ENCODE measurements around the gene KLKB1. TPM values are rescaled to one million over a fixed set of nuclear protein-coding genes. Genes with fewer than 3 reads are reported as not detected.
"Not testable (repeated sequence)": the region's sequence is repeated elsewhere in the genome, so short reads cannot be mapped to it uniquely, and the experiment has no call there.

Gene KLKB1
- polyA plus RNA-seq, 3 donors from 2014 or later: not detected

DNA sequence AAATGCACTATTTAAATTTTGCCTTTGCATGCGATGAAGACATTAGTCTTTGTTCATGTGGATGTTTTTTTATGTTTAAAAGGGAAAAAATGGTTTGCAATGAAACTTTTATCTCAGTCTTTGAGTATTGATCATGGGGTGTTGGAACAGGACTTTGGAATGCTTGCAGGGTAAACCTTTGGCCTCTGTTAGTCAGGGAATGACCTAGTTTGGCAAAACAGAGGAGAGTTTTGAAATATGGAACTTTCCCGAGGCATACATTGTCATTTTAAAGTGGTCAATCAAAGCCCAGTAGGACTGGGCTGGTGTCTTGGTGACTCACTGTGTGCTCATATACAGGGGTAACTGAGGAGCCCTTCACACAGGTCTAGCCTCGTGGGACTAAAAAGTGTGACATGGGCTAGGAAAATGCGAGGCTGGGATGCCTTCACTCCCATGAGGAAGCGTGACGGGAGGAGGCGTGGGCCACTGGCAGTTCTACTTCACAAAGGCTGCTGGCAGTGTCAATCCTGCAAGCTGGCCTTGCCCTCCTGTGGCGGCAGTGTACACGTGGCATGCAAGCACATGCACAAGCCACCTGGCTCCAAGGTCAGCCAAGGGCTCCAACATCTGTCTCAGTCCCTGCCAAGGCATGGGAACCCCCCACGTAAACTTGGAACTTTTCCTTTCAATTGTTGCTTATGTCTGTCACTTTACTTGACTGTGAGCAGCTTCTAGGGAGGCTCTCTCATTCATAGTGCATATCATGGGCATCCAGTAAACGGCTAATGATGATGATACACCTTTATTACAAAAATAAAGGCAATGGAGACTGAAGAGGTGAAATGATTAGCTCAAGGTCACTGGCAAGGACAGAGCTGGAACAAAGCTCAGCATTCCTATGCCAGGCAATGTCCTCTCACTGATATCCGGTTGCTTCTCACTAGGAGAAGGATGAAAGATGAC, 33.5 kb downstream of the KLKB1 start:
- Mint-ChIP-seq H3K9me3 (peaks cover 0 to 2% (median 0%) of the 10 kb centered on the region in 6 donors), H3K36me3 (peaks cover 5 to 12% (median 9%) of the 10 kb centered on the region in 3 donors), H3K27me3 (ENCODE audit: low read depth in 3 of 3) (peaks cover 0 to 6% (median 5%) of the 10 kb centered on the region in 3 donors), H3K4me1 (no peaks in the 10 kb centered on the region), H3K4me3 (no peak overlapping the region), H3K27ac (no peak overlapping the region)
- no peak for DNase-seq

- Mint-ChIP-seq H3K9me3 (peaks cover 0 to 4% (median 0%) of the 10 kb centered on the region in 6 donors), H3K27me3 (ENCODE audit: low read depth in 3 of 3) (peaks cover 2 to 10% (median 6%) of the 10 kb centered on the region in 3 donors), H3K4me3 (no peak overlapping the region), H3K4me1 (no peaks in the 10 kb centered on the region), H3K27ac (no peak overlapping the region), H3K36me3 (no peaks in the 10 kb centered on the region)
- DNase-seq: no peak
These were observed 37.4 kb downstream of the KLKB1 start for GRCh38 chr4:186264660-186265059.

GRCh38 chr4:186265250-186265649, 37.9 kb downstream of the KLKB1 start:
- H3K9me3 Mint-ChIP-seq, H3K4me3 Mint-ChIP-seq, H3K36me3 Mint-ChIP-seq, H3K27ac Mint-ChIP-seq, H3K4me1 Mint-ChIP-seq, DNase-seq: not testable (repeated sequence)
- peaks cover 2 to 10% (median 6%) of the 10 kb centered on the region in 3 donors for H3K27me3 Mint-ChIP-seq (ENCODE audit: low read depth in 3 of 3)

GRCh38 chr4:186265683-186266652, 38.7 kb downstream of the KLKB1 start, which contains the start of gene F11:
F11 (plus strand) TSS chr4:186266189; CDS start chr4:186267137, 948 bp downstream.
- no peak for DNase-seq
- peaks cover 2 to 10% (median 6%) of the 10 kb centered on the region in 3 donors for H3K27me3 Mint-ChIP-seq (ENCODE audit: low read depth in 3 of 3)
- no peak within 1 kb of the TSS for H3K4me3 Mint-ChIP-seq
- no peaks in the 10 kb centered on the region for H3K36me3 Mint-ChIP-seq
- H3K27ac Mint-ChIP-seq: no peak within 1 kb of the TSS
- H3K9me3 Mint-ChIP-seq: peaks cover 0 to 4% (median 0%) of the 10 kb centered on the region in 6 donors
- H3K4me1 Mint-ChIP-seq: no peaks in the 10 kb centered on the region

DNA sequence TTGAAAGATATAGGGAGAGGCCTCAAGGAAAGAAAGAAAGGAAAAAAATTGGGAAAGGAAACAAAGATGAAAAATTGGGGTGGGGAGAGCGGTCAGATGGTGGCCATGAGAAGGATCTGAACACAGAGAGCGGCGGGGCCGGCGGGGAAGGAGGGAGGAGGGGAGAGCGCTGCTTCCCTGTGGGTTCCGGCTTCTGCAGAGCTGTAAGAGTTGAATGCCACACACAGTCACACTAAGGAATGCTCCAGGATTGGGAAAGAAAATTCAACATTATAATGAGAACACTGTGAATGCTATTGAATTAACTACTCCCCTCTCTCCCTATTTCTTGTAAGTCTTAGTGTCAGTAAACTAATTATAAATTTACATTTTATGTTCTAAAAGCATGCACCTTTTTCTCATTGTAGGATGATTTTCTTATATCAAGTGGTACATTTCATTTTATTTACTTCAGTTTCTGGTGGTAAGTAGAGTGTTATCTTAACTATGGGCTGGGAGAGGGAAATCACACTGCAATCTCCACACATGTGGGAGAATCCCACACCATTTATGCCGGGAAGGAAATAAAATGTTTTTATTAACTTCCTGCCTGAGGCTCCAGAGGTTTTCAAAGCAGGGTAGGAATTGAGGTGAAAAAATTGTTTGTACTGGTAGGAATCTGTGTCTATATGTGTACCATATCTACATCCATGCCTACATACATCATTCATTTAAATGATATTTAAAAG, 39.6 kb downstream of the KLKB1 start:
- Mint-ChIP-seq H3K4me3 (no peak overlapping the region), H3K9me3 (peaks cover 0 to 4% (median 0%) of the 10 kb centered on the region in 6 donors), H3K36me3 (no peaks in the 10 kb centered on the region), H3K27me3 (ENCODE audit: low read depth in 3 of 3) (peaks cover 2 to 10% (median 6%) of the 10 kb centered on the region in 3 donors), H3K4me1 (no peaks in the 10 kb centered on the region), H3K27ac (no peak overlapping the region)
- DNase-seq: no peak

DNA sequence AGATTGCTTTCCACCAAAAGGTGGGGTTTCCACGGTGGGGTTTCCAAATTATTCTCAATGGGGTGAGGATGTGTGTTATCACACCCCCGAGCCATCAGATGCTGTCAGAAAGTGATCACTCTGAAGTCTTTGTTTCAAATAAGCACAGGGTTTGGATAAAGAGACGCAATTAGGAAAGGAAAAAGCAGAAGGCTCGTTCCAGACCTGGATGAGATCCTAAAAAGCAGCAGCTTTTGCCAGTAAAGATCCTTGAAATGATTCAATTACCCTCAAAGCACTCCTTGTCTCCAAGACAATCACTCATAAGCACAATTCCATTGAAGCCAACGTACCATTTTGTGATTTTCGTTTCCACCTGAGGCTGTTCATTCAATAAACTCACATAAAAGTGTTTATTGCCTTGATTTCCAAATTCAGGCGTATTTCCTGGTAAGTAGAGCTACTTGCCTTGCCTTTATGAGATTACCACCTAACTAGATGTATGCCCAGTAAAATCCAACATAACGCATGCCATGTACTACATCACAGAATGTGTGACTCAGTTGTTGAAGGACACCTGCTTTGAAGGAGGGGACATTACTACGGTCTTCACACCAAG, 43.9 kb downstream of the KLKB1 start:
- peaks cover 0 to 2% (median 0%) of the 10 kb centered on the region in 6 donors for H3K9me3 Mint-ChIP-seq
- no peak for DNase-seq
- peaks cover 0 to 7% (median 2%) of the 10 kb centered on the region in 3 donors for H3K27me3 Mint-ChIP-seq (ENCODE audit: low read depth in 3 of 3)
- no peaks in the 10 kb centered on the region for H3K4me1 Mint-ChIP-seq
- no peak overlapping the region for H3K4me3 Mint-ChIP-seq
- no peaks in the 10 kb centered on the region for H3K36me3 Mint-ChIP-seq
- no peak overlapping the region for H3K27ac Mint-ChIP-seq

DNA sequence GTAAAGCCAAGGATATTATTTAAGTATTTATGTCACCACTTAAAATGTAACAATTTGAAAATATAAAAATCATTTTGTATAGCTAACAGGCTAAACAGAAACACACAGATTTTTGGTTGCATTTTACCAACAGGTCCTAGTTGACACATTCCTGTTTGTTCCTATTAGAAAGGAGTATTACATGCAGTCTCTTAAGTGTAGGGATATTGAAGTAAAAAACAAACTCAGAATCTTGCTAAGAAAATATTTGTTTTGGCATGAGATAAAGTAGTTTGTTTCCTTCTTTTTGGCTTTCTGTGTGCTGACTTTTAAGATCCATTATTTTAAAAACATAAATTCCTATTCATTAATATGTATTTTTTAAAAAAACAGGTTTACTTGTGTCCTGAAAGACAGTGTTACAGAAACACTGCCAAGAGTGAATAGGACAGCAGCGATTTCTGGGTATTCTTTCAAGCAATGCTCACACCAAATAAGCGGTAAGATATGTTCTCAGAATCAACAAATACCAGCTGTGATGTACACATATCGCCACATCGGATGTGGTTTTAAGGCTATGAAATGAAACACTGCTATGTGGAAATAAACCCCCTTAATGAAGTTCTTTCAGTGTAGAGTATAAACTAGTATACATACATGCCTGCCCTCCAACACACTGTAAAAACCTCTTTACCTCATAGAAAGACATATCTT, 45.5 kb downstream of the KLKB1 start:
- Mint-ChIP-seq H3K27me3 (ENCODE audit: low read depth in 3 of 3) (peaks cover 0 to 7% (median 3%) of the 10 kb centered on the region in 3 donors), H3K4me1 (no peaks in the 10 kb centered on the region), H3K36me3 (no peaks in the 10 kb centered on the region), H3K27ac (no peak overlapping the region), H3K4me3 (no peak overlapping the region), H3K9me3 (no peaks in the 10 kb centered on the region)
- DNase-seq: no peak

GRCh38 chr4:186273392-186273789, 46.1 kb downstream of the KLKB1 start:
- not testable (repeated sequence) for DNase-seq; H3K36me3 Mint-ChIP-seq; H3K27me3 Mint-ChIP-seq (ENCODE audit: low read depth in 3 of 3); H3K9me3 Mint-ChIP-seq; H3K27ac Mint-ChIP-seq; H3K4me1 Mint-ChIP-seq; H3K4me3 Mint-ChIP-seq

GRCh38 chr4:186283311-186283710, 56.0 kb downstream of the KLKB1 start:
- Mint-ChIP-seq H3K27ac (no peak overlapping the region), H3K4me3 (no peak overlapping the region), H3K27me3 (ENCODE audit: low read depth in 3 of 3) (peaks cover 1 to 6% (median 5%) of the 10 kb centered on the region in 3 donors), H3K4me1 (no peaks in the 10 kb centered on the region), H3K36me3 (no peaks in the 10 kb centered on the region), H3K9me3 (peaks cover 0 to 2% (median 0%) of the 10 kb centered on the region in 6 donors)
- no peak for DNase-seq

DNA sequence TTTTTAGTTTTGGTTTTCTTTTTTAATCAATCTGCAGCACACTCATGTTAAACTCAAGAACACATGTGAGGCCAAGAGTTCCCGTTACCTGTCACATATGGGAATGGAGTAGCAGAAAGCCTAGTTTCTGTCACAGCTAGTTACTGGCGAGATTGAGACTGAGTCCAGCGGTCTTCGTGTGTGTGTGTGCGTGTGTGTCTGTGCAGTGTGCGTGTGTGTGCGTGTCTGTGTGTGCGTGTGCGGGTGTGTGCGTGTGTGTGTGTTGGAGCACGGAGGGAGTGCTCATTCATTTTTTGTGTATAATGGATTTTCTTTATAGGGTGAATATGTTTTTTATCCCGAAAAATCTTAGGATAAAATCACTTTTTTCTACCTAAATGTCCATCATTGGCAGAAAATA, 57.8 kb downstream of the KLKB1 start:
- Mint-ChIP-seq H3K9me3 (peaks cover 0 to 2% (median 0%) of the 10 kb centered on the region in 6 donors), H3K27me3 (ENCODE audit: low read depth in 3 of 3) (peaks cover 0 to 9% (median 5%) of the 10 kb centered on the region in 3 donors), H3K27ac (no peak overlapping the region), H3K36me3 (no peaks in the 10 kb centered on the region), H3K4me1 (no peaks in the 10 kb centered on the region), H3K4me3 (no peak overlapping the region)
- no peak for DNase-seq

- Mint-ChIP-seq H3K4me1 (no peaks in the 10 kb centered on the region), H3K27me3 (ENCODE audit: low read depth in 3 of 3) (peaks cover 3 to 8% (median 7%) of the 10 kb centered on the region in 3 donors)
These were observed 59.3 kb downstream of the KLKB1 start for GRCh38 chr4:186286581-186286980.

DNA sequence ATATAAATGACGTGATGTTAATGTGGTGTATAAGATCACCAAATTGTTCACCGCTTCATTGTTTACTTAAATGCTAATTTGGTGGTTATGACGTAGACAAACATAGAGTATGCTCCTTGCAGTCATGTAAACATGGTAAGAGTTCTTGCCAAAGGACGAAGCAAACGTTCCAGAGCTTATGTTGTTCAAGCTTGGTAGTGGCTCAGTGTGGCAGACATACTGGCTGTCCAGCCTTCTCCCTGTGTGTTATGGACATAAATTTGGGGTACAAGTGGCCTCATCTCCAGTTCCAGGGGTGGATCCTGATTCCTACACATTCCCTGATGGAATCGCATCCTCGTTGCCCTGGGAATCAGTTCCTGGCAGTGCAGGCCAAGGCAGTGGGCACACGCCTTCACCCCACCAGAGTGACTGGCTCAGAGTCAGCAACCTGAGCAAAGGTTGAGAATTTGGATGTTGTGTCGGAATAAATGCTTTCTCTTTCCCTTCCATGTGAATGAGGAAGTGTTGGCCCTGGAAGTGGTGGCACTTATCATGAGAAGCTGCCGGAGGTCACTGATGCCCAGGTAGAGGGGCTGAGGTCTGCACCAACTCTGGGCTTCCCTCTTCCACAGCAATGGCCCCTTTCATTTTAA, 64.1 kb downstream of the KLKB1 start:
- no peak overlapping the region for H3K27ac Mint-ChIP-seq
- no peaks in the 10 kb centered on the region for H3K4me1 Mint-ChIP-seq
- H3K4me3 Mint-ChIP-seq: no peak overlapping the region
- peaks cover 4 to 12% (median 6%) of the 10 kb centered on the region in 3 donors for H3K27me3 Mint-ChIP-seq (ENCODE audit: low read depth in 3 of 3)
- DNase-seq: no peak
- no peaks in the 10 kb centered on the region for H3K9me3 Mint-ChIP-seq
- no peaks in the 10 kb centered on the region for H3K36me3 Mint-ChIP-seq

More at GRCh38 chr4:186286581-186286980, 59.3 kb downstream of the KLKB1 start:
- H3K9me3 Mint-ChIP-seq: peaks cover 0 to 2% (median 0%) of the 10 kb centered on the region in 6 donors
- H3K4me3 Mint-ChIP-seq: no peak overlapping the region
- no peak overlapping the region for H3K27ac Mint-ChIP-seq
- DNase-seq: no peak
- no peaks in the 10 kb centered on the region for H3K36me3 Mint-ChIP-seq

All from immature natural killer cell (primary cell).